ENCODE results near the gene VOPP1.
"Not testable (repeated sequence)": the region's sequence is repeated elsewhere in the genome, so short reads cannot be mapped to it uniquely, and the experiment has no call there.

Gene VOPP1

DNA sequence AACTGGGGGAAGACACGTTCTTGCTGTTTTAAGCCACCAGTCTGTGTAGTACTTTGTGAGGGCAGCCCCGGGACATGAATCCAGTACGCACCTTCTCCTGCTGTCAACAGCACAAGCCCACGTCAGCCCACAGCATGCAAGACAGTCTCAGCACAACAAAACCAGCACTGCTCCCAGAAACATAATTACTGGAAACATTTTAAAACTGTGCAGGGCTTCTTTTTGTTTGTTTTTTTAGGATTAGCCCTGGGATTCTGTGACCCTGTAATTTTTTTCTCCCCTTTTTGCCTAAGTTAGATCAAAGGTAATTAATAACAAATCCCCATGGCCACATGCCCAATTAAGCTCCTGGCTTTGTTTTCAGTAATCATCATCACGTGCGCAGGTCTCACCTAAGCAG is 87.5 kb downstream of the VOPP1 start:
- FAIRE-seq = no peak

DNA sequence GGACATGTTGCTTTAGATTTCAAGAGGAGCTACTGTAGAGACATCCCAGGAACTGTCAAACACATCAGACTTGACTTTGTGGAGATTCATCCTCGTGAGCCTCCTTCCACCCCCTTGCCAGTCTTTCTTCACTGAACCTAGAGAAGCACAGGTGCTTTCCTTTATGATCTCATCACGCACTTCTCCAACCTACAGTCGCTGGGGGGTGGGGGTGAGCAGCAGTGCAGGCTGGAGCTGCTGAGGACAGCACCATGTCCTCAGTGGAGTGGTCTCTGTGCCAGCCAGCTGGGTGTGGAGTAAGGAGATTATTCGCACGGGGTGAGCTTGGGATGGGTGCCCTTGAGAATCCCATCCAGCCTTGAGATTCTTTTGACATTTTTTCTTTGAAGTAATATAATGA is 88.1 kb downstream of the VOPP1 start:
- no peak for FAIRE-seq

DNA sequence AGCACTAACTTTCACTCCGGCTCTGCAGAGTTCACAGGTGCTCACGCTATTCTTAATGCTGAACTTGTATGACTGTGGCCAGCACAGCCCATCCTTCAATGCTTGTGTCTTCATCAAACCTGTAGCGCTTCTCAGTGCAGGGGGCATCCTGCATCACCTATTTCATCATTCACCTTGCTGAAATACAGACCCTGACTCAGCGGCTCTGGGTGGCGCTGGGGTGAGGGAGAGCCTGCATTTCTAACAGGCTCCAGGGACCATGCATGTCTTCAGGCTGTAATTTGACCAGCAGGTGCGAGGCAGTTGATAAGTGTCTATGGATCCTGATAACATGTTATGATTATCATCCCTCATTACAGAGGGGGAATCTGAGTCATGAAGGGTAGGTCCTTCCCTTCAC is 89.3 kb downstream of the VOPP1 start:
- FAIRE-seq = no peak

DNA sequence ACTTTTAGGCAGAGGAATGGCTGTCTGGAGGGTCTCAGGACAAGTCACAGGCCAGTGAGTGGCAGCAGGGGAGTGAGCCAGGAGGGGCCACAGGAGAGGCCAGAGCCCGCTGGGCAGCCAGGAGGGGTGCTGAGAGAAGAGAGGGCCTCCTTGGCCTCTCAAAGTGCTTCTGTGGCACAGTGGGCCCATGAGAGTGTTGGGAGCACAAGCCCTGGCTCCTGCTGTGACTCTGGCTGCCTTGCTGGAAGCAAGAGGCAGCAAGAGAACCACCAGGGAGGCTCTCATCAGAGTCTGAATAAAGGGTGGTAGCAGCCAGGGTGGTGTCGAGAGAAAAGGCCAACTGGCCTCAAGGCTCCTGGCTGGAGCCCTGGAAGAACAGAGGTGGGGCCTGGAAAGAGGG is 91.1 kb downstream of the VOPP1 start:
- no peak for FAIRE-seq

DNA sequence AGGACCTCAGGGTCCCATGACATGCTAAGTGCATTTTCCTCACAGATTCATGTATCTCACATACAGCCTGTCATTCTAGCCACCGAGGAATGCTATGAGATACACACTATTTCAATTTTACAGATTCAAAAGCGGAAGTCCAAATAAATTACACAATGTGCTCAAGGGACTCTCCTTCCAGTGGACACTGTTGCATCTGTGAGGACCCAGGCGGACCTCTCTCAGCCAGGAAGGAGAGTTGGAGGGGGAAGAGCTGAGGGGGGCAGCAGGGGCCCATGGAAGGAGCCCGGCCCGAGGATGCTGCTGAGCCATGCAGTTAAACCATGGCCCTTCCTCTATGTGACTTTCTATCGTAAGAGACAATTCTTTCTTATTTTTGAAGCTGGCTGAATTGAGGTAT is 93.6 kb downstream of the VOPP1 start:
- FAIRE-seq = no peak

DNA sequence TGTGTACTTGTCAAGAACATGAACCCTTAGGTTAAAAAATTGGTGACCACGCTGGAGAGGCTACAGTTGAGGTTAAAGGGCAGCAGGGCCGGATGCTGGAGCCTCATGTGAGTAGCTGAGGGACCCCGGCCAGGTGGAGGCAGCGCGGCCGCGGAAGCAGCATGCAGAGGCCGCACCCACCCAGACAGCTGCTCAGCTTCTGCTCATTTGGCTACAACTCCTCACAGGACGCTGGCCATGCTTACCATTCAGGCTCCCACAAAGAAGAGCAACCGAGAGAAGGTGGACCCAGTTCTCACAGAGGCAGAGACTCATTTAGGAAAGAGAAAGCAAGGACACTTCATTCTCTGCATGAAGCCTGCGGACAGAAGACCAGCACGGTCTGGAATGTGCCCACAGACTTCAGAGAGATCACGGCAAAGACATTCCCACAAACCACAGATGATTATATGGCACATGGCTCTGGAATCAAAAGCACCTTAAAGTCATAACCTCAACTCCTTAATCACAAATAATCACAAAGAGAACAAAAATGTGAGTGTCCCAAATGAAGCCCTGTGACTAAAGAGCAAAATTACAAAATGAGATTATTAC is 94.4 kb downstream of the VOPP1 start:
- FAIRE-seq = no peak

DNA sequence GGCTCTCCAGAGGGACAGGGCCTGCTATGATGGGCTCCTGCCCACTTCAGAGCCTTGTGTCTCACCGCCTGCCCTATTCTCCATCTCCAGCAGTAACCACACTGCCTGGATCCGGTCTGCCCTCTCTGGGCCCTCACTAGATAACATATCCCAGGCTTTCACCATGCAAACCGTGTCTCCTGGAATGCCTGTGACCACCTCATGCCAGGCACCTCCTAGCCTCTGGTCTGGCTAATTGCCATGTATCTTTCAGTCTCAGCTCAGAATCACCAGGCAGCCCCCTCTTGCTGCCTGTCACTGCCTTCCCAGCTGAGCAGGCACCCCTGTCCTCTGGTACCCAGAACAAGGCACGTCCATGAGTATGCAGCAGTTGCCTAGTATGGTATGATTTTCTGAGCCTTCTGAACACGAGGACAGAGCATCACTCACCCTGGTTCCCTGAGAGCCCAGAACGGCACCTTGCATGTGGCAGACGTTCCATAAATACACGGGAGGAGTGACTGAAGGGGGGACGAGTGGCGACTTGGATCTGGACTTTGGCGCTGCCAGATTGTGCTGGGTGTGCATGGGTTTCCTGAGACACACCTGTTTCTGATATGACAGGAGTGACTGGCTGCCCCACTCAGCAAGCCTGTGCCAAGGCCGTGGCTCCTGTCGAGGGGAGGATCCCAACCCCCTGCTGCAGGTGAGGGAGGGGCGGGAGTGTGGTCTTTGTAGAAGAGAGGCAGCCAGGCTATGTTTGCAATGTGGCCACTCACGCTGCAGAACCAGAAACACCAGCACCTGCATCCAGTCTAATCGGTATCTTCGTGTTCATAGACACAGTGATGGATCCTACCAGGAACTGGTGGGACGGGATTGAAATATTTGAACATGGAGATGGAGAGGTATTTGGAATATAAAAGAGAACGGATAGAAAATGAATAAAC is 95.2 kb downstream of the VOPP1 start:
- no peak for FAIRE-seq

DNA sequence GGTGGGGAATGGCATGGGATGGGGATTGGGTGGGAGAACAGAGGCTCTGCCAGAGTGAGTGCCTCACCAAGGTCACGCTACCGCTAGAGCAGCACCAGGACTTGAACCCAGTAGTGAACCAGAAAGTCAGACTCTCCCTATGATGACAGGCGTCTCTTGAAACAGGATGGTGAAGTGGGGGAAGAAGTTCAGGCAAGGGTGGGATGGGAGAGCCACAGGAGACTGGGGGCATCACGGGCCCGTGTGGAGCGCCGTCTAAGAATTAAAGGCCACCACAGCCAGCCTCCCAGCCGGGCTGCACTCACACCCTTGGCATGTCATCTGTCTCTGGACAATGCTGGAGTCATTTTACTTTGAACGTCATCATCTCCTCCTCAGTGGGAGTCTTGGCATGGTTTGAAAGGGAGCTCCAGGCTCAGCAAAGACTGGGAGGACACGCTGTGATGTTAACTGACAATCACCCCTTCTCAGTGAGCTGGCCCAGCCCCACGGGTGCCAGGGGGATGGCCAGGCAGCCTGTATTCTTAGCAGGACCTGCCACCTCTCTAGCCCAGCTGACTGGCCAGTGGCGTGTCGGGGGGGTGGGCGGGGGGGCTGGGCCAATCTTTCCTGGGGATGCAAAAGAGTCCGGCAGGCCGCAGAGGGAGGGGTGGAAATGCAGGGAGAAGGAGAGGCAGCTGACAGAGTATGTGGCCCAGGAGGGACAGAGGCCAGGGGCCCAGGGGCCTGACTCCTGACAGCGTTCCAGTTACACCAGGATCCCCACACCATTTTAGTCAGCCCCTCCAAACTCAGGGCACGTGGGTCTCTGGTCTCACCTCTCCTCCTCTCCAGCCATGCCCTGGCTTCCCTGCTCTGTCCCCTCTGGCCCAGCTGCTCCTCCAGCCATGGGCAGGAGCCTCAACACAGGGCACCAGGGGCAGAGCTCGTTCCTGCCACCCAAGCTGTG is 96.2 kb downstream of the VOPP1 start:
- FAIRE-seq = no peak

DNA sequence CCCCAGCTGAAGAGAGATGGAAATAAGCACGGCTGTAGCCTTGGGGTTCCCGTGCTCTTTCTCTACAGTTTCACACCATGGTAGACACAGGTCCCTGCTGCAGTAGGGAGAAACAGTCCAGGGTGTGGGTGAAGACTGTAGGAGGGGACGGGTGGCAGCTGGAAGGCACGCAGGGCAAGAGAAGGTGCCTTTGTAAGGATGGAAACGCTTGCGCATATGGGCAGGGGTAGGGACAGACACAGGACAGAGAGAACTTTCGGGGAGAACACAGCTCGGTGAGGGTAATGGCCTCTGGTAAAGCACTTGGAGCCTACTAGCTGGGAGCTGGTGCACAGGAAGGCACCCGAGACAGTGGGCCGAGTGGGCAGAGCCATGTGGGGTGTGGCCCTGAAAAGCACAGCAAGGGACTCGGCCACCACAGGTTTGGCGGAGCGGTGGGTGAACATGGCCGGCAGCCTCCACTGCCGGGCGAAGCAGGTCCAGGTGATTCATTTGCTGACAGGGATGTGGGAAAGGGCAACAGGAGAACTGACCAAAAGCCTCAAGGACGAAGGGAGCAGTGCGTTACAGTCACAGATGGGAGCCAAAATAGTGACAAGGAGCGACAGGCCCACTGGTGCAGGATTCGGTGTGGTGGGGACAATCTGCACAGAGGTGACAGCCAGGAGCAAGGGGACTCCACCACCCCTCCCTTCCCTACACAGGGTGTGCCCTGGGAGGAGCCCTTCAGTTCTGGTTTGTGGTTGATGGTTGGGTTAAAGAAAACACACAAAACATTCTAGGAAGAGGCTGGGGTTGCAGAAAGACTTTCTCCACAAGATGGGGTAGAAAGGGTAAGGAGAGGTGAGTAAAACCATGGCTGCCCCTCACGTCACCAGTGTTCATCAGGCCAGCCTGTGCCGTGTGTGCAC is 97.1 kb downstream of the VOPP1 start:
- FAIRE-seq = no peak

DNA sequence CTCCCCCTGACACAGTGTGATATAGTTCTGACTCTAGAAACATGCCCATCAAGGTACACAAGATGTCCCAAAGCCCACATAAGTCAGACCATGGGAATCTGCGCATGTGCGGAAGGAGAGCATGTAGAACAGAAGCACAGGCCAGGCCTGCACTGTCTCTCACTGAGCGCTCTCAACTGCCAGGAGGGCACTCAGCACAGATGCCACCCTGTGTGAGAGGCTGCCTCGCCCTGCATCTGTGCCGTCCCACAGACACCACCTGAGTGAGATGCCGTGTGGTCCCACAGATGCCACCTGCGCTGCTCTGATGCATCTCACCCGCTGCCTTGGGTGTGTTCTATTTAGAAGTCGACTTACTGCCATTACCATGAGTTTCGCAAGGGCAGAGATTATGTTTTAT is 98.4 kb downstream of the VOPP1 start:
- no peak for FAIRE-seq

DNA sequence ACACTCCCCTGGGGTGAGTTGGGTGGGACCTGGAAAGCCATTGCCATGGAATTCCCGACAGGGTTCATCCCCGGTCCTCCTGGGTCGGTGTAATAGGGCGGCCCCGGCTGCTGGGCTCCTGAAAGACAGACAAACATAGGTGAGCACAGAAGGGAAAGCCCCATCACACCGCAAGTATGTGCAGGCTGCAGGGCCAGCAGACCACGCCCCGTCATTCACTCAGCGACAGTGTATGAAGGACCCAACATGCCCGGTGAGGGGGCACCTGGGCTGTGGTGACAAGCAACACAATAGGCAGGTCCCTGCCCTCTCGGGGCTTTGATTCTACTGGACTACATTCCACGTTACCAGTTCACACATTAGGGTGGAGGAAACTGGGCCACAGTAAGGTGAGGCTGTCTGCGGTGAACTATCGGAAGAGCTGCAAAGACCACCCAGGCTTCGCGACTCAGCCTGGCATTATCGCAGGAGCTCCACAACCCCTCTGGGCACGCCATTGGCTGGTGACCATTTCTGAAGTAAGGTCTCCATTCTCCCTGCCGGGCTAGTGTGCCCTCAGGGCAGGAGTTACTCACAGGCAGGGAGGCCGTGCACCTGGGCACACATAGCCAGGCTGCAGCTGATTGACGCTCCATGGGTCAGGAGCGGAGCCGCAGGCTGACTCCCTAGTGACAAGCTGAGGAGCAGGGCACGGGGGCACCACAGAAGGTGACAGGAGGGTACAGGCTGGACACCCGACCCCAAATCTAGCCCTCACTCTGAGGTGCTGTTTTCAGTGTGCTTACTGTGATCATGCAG is 99.2 kb downstream of the VOPP1 start:
- no peak for FAIRE-seq

DNA sequence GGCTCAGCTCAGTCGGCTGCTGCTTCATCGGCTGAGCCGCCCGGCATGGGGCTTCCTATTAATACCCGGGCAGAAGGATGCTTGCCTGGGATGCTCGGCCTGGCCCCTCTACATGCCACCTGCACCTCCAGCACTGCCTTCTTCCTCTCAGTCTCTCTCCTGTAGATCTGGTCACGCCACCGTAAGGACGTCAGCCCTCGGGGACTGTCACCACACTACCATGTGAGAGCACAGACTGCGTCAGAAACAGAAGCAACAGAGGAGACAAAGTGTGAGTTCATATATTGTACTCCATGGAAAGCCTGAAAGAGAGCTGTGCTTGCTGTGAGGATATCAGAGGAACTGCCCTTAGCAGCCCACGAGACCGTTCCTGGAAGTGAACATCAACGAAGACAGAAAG is 99.9 kb downstream of the VOPP1 start:
- FAIRE-seq = not testable (repeated sequence)

DNA sequence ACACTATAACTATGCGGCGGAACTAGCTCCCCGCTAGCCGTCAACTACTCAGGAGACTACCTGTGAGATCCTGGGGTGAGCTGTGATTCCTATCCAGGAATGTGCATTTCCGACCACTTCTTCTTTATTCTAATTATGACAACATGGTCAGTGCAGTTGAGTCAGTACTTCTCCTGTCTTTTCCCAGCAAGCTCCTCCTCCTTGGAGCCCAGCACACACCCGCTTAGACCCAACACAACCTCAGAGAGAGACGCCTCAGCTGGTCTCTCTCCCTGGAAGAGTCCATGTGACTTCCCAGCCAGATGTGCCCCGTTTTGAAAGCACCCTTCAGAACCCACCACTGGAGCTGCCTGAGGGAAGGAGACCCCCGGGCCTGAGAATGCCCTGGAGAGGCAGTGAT is 100.7 kb downstream of the VOPP1 start:
- not testable (repeated sequence) for FAIRE-seq

DNA sequence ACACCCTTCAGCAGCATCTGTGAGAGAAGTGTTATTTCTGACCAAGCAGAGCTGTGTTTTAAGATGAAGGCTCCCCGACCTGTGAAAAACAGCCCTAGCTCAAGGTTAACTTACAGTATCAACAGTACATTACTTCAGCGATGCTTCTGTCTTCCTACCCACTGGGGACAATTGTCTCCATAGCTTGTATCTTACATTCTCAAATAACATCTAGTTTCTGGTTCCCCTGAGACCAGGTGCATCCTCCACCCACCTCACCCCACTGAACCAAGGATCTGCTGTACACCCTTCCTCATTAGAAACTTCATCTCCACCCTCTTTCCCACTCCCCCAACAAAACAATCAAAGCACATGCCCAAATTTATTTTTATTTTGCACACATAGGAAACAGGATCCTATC is 102.0 kb downstream of the VOPP1 start:
- FAIRE-seq = no peak

DNA sequence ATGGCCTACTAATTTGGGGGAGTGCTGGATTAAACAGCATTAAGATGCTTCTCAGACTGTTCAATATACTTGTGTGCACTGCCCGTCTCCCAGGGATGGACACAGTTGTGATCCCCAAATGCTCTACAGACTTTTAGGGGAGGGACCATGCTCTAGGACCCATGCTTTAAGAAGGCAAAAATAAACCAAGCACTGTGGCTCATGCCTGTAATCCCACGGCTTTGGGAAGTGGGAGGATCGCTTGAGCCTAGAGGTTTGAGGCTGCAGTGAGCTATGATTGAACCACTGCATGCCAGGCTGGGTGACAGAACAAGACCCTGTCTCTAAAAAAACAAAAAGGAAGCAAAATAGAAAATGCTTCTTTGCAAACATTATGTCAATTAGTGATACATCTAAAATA is 102.6 kb downstream of the VOPP1 start:
- no peak for FAIRE-seq

DNA sequence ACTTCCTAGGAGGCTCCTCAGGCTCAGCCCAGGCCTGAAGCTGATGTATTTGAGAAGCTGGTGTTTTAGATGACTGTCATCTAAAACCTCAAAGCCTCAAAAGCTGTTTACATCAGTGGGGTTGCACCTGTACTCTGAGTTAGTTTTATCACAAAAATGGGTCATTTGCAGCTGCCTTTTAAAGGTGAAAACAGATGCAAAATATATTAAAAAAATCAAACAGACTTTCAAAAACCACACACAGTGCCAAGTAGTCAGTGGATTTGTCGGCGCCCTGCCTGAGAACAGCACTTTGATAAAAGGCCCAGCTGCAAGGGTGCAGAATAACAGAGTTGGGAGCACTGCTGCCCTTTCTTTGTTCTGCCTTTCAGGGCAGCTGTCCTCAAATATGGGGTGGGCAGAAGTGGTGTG is 103.0 kb downstream of the VOPP1 start:
- no peak for FAIRE-seq

DNA sequence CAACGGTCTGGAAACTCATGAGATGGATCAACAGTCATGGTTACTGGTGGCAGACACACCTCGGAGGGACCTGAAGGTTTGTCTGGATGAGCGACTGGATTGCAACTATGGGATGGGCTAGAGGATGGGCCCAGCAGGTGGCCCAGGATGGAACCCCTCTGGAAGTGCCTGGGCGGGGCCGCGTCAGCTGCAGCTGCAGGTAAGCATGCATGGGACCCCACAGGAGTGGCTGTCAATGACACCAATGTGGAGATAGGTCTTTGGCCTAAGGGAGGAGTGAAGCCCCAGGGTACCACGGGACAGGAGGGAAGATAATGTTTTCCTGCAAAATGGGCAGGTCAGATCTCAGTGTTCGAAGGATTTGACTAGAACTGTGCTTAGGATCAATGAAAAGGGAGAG is 103.8 kb downstream of the VOPP1 start:
- FAIRE-seq = no peak

DNA sequence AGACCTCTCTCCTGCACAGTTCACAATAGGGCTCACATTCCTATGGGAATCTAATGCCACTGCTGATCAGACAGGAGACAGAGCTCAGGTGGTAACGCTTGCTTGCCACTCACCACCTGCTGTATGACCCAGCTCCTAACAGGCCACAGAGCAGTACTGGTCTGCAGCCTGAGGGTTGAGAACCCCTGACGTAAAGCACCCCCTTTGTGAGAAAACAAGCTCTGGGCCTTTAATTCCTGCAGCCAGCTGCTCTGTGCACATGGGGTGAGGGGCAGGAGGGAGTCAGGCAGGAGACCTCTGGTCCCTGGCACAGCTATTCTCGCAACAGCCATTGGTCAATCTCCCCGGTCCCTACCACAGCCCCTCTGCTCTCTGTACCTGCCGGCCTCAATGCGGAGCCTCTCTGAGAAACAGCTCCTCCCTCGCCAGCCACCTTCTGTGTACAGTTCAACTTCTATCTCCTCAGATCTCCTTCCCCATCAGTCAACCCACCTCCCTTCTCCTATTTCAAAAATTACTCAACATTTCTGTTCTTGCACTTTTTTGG is 105.2 kb downstream of the VOPP1 start:
- FAIRE-seq = no peak

DNA sequence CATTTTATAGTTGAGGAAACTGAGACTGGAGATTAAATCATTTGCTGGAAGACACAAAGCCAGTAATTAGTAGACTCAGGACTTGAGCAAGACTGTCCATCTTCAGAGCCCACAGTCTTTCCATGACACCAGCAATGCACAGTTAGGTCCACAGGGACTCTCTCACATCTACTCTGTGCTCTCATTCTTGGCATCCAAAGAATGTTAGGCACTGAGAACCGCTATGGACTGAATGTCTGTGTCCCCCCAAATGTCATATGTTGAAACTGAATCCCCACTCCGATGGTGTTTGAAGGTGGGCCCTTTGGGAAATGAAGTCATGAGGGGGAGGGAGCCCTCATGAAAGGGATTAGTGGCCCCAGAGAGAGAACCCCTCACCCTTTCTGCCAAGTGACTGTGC is 106.6 kb downstream of the VOPP1 start:
- no peak for FAIRE-seq

DNA sequence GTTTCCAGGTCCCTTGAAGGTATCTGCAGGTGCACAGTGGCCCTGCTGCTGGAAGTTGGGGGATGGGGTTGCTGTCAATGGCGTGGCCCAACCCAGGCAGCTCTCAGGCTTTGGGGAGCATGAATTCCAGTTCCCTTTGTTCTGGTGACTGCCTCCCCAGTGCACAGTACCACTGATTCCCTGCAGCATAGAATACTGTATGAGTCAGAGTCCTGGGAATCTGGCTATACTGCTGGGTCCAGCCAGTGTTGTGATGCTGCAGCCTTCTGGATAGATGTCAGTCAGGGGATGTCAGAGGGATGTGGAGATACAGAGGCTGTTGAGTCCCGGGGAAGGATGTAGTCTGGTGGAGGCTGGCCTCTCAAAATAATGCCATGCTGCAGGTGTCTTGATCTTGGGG is 107.9 kb downstream of the VOPP1 start:
- FAIRE-seq = no peak

DNA sequence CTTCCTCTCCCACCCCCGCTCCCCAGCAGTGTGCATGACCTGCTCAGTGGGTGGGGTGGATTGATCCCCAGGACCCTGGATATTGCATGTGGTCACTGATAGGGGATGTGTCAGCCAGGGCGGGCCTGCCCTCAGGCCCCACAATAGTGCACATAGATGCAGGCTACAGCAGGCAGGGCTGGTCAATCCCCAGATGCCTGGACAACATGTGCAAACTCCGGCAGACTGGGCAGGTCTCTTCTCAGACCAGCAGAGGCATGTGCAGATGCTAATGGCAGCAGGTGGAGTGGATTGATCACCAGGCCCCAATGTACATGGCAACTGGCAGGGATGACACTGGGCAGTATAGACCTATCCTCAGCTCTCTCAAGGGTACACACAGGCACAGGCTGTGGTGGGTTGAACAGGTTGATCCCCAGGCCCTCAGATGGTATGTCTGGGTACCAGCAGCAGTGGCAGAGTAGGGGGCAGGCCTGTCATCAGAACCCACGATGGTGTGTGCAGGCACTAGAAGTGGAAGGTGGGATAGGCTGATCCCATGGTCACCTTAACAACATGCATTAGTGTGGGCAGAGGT is 108.5 kb downstream of the VOPP1 start:
- no peak for FAIRE-seq

All from islet of Langerhans (tissue), 1 donor.